HepG2 (cell line): Measurements from ENCODE around the gene PSMG4.

Experiments used
- KLF15 ChIP-seq: sonication (generic); formaldehyde crosslinking; IDR thresholded peaks from 2 replicates; pipeline ENCODE4 v1.8.1; 2023; ENCODE audit warnings: borderline replicate concordance, mild to moderate bottlenecking, inconsistent platforms, missing genetic modification reagents, mixed read lengths
- MAX ChIP-seq: IDR thresholded peaks from 2 replicates; pipeline ENCODE4 v1.6.1; 2012; ENCODE audit warnings: inconsistent platforms
- RFX5 ChIP-seq: IDR thresholded peaks from 2 replicates; pipeline ENCODE4 v1.6.1; 2011; ENCODE audit warnings: low read depth, low read length, improper control_type of control experiment
- TBL1XR1 ChIP-seq: fragments of 150-350 bp; IDR thresholded peaks from 2 replicates; pipeline ENCODE4 v1.6.1; 2014; ENCODE audit warnings: borderline replicate concordance, low read length; ENCODE audit not compliant: partially characterized antibody
- YY1 ChIP-seq: IDR thresholded peaks from 2 replicates; pipeline ENCODE4 v1.6.1; 2011; ENCODE audit warnings: low read length, low read depth, moderate library complexity, mild to moderate bottlenecking; ENCODE audit not compliant: insufficient read depth, insufficient replicate concordance
- ZMYM4 ChIP-seq: sonication (generic); formaldehyde crosslinking; IDR thresholded peaks from 2 replicates; pipeline ENCODE4 v1.8.1; 2023; ENCODE audit warnings: mild to moderate bottlenecking, missing genetic modification reagents
- ZNF275 ChIP-seq: sonication (generic); formaldehyde crosslinking; IDR thresholded peaks from 2 replicates; pipeline ENCODE4 v1.8.0; 2022; ENCODE audit warnings: missing genetic modification reagents, mild to moderate bottlenecking, inconsistent platforms, borderline replicate concordance
- ZNF552 ChIP-seq: sonication (generic); formaldehyde crosslinking; IDR thresholded peaks from 2 replicates; pipeline ENCODE4 v1.9.0; 2022; ENCODE audit warnings: missing genetic modification reagents, mild to moderate bottlenecking, borderline replicate concordance
- ZNF800 ChIP-seq: sonication (generic); formaldehyde crosslinking; IDR thresholded peaks from 2 replicates; pipeline ENCODE4 v1.4.0; 2020; ENCODE audit warnings: missing genetic modification reagents
- TF ChIP-seq, protein P1 (sequence below): sonication (generic); formaldehyde crosslinking; IDR thresholded peaks from 2 replicates; pipeline ENCODE4 v1.4.0; 2020; ENCODE audit warnings: missing genetic modification reagents
- TF ChIP-seq, protein P2 (sequence below): sonication (generic); formaldehyde crosslinking; IDR thresholded peaks from 2 replicates; pipeline ENCODE4 v1.5.0; 2020; ENCODE audit warnings: mild to moderate bottlenecking, missing genetic modification reagents, moderate library complexity
- TF ChIP-seq, protein P3 (sequence below): sonication (generic); formaldehyde crosslinking; IDR thresholded peaks from 2 replicates; pipeline ENCODE4 v1.9.0; 2021; ENCODE audit warnings: missing genetic modification reagents, mild to moderate bottlenecking, borderline replicate concordance

DNA sequence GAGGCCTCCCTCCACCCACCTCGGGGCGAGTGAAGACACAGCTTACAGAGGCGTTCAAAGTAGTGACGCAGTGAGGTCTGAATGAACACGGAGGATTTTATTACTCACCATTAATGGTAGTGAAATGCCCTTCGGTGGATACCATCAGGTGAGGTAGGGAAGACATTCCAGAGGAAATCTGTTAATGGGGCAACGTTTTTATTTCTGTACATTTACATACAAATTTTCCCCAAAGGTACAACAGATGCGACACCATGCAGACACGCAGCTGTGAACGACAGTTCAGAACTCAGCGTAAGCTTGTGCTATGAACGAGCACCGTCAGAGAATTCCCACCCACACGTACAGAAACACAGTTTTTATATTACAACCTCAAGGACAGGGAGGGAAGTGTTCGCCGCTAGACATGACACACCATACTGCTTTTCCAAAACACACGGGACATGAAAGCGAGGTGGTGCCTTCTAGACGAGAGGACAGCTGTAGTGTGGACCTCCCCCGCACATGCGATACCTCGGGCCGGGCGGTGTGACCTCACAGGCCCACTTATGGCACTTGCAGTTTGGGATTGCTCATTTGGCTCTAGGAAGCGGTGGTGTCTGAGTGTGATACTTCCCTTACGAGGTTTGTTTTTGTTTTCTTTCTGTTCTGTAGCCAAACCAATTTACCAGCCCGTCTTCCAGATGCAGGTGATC is 10.7 kb downstream of the PSMG4 start:
- TF ChIP-seq ZNF275 (CRISPR knock-in tag) (no peak), ZNF552 (no peak), RFX5 (no peak), ZMYM4 (CRISPR knock-in tag) (no peak), MAX (no peak), ZNF800 (CRISPR knock-in tag) (no peak), TBL1XR1 (no peak), YY1 (no peak), KLF15 (CRISPR knock-in tag) (no peak)
- TF ChIP-seq, protein P1, sequence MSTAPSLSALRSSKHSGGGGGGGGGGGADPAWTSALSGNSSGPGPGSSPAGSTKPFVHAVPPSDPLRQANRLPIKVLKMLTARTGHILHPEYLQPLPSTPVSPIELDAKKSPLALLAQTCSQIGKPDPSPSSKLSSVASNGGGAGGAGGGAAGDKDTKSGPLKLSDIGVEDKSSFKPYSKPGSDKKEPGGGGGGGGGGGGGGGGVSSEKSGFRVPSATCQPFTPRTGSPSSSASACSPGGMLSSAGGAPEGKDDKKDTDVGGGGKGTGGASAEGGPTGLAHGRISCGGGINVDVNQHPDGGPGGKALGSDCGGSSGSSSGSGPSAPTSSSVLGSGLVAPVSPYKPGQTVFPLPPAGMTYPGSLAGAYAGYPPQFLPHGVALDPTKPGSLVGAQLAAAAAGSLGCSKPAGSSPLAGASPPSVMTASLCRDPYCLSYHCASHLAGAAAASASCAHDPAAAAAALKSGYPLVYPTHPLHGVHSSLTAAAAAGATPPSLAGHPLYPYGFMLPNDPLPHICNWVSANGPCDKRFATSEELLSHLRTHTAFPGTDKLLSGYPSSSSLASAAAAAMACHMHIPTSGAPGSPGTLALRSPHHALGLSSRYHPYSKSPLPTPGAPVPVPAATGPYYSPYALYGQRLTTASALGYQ = no peak
- TF ChIP-seq, protein P2, sequence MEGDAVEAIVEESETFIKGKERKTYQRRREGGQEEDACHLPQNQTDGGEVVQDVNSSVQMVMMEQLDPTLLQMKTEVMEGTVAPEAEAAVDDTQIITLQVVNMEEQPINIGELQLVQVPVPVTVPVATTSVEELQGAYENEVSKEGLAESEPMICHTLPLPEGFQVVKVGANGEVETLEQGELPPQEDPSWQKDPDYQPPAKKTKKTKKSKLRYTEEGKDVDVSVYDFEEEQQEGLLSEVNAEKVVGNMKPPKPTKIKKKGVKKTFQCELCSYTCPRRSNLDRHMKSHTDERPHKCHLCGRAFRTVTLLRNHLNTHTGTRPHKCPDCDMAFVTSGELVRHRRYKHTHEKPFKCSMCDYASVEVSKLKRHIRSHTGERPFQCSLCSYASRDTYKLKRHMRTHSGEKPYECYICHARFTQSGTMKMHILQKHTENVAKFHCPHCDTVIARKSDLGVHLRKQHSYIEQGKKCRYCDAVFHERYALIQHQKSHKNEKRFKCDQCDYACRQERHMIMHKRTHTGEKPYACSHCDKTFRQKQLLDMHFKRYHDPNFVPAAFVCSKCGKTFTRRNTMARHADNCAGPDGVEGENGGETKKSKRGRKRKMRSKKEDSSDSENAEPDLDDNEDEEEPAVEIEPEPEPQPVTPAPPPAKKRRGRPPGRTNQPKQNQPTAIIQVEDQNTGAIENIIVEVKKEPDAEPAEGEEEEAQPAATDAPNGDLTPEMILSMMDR (CRISPR knock-in tag) = no peak
- TF ChIP-seq, protein P3, sequence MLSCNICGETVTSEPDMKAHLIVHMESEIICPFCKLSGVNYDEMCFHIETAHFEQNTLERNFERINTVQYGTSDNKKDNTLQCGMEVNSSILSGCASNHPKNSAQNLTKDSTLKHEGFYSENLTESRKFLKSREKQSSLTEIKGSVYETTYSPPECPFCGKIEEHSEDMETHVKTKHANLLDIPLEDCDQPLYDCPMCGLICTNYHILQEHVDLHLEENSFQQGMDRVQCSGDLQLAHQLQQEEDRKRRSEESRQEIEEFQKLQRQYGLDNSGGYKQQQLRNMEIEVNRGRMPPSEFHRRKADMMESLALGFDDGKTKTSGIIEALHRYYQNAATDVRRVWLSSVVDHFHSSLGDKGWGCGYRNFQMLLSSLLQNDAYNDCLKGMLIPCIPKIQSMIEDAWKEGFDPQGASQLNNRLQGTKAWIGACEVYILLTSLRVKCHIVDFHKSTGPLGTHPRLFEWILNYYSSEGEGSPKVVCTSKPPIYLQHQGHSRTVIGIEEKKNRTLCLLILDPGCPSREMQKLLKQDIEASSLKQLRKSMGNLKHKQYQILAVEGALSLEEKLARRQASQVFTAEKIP (CRISPR knock-in tag) = no peak
